AG09309 (cell line): ENCODE results near the gene HLF.

Source experiments
- DNase-seq: peaks from one replicate; pipeline ENCODE4 v3.0.0-alpha.2; 2010; ENCODE audit warnings: low read depth
- H3K4me3 ChIP-seq: 2 replicates; pipeline ENCODE4 v1.5.1; 2011; ENCODE audit warnings: mild to moderate bottlenecking, low read depth, low read length, moderate library complexity; ENCODE audit not compliant: control insufficient read depth
- CTCF ChIP-seq: IDR thresholded peaks from 2 replicates; pipeline ENCODE4 v1.5.1; 2011; ENCODE audit warnings: mild to moderate bottlenecking, low read depth, low read length, inconsistent platforms; ENCODE audit not compliant: insufficient read depth, control insufficient read depth; ENCODE audit errors: missing control alignments

HLF gene

GRCh38 chr17:55266958-55267688 is 2.4 kb downstream of the HLF start:
- DNase-seq, result no peak
- no peak for TF ChIP-seq CTCF
- no peak overlapping the region for H3K4me3 ChIP-seq

GRCh38 chr17:55267777-55268648 is 3.3 kb downstream of the HLF start:
- H3K4me3 ChIP-seq, result no peak overlapping the region
- no peak for TF ChIP-seq CTCF
- no peak for DNase-seq

- H3K4me3 ChIP-seq, result no peak overlapping the region
- no peak for TF ChIP-seq CTCF
- no peak for DNase-seq
These were observed 4.1 kb downstream of the HLF start for GRCh38 chr17:55268649-55269480.

GRCh38 chr17:55269894-55270293 is 5.1 kb downstream of the HLF start:
- no peak for DNase-seq
- no peak overlapping the region for H3K4me3 ChIP-seq

GRCh38 chr17:55271223-55271571 is 6.4 kb downstream of the HLF start:
- no peak for TF ChIP-seq CTCF
- DNase-seq, result no peak
- H3K4me3 ChIP-seq, result no peak overlapping the region

More at GRCh38 chr17:55269894-55270293, 5.1 kb downstream of the HLF start:
- no peak for TF ChIP-seq CTCF

GRCh38 chr17:55271958-55272710 is 7.4 kb downstream of the HLF start:
- no peak for TF ChIP-seq CTCF
- H3K4me3 ChIP-seq, result no peak overlapping the region
- no peak for DNase-seq
